CD4-positive, alpha-beta T cell treated with Interleukin-15 for 1 hour (primary cell): ENCODE results near the gene ITPR2.
"Not testable (repeated sequence)": the region's sequence is repeated elsewhere in the genome, so short reads cannot be mapped to it uniquely, and the experiment has no call there.

Experiments used
- DNase-seq: peaks from one replicate; pipeline ENCODE4 v3.0.0-alpha.2; 2020

The ITPR2 gene

GRCh38 chr12:26327975-26328644 is 504.9 kb downstream of the ITPR2 start:
- no peak for DNase-seq

- DNase-seq: no peak
Observed at GRCh38 chr12:26323673-26324072, 509.3 kb downstream of the ITPR2 start.

- no peak for DNase-seq
Observed at GRCh38 chr12:26319511-26319910, 513.5 kb downstream of the ITPR2 start.

- peak; percentile 20 for DNase-seq
Observed at GRCh38 chr12:26318661-26319068, 514.3 kb downstream of the ITPR2 start.

- DNase-seq: no peak
Observed at GRCh38 chr12:26317942-26318575, 514.9 kb downstream of the ITPR2 start.

- DNase-seq: not testable (repeated sequence)
Observed at GRCh38 chr12:26314103-26314502, 518.9 kb downstream of the ITPR2 start.

GRCh38 chr12:26310489-26310888 is 522.5 kb downstream of the ITPR2 start:
- not testable (repeated sequence) for DNase-seq

GRCh38 chr12:26309634-26310033 is 523.4 kb downstream of the ITPR2 start:
- no peak for DNase-seq

- no peak for DNase-seq
Observed at GRCh38 chr12:26304273-26304672, 528.7 kb downstream of the ITPR2 start.

GRCh38 chr12:26303418-26303817 is 529.6 kb downstream of the ITPR2 start:
- DNase-seq: no peak

GRCh38 chr12:26302776-26303175 is 530.2 kb downstream of the ITPR2 start:
- DNase-seq: no peak

- DNase-seq: no peak
Observed at GRCh38 chr12:26299751-26300150, 533.2 kb downstream of the ITPR2 start.

- DNase-seq: peak; percentile 31
Observed at GRCh38 chr12:26298785-26299621, 534.0 kb downstream of the ITPR2 start.

- DNase-seq: no peak
Observed at GRCh38 chr12:26297396-26298070, 535.5 kb downstream of the ITPR2 start.

- no peak for DNase-seq
Observed at GRCh38 chr12:26295001-26295400, 538.0 kb downstream of the ITPR2 start.

GRCh38 chr12:26293612-26294011 is 539.4 kb downstream of the ITPR2 start:
- DNase-seq: no peak

- no peak for DNase-seq
Observed at GRCh38 chr12:26292596-26292995, 540.4 kb downstream of the ITPR2 start.

- DNase-seq: no peak
Observed at GRCh38 chr12:26290565-26290964, 542.4 kb downstream of the ITPR2 start.

- DNase-seq: no peak
Observed at GRCh38 chr12:26287671-26288381, 545.2 kb downstream of the ITPR2 start.
